Endothelial cell of umbilical vein (primary cell): Measurements from ENCODE around the gene DSCAML1.

Source experiments
- EZH2 ChIP-seq: IDR thresholded peaks from 2 replicates; pipeline ENCODE4 v1.6.1; 2012; ENCODE audit warnings: borderline replicate concordance, low read depth, mild to moderate bottlenecking, moderate library complexity, low read length, inconsistent platforms; ENCODE audit not compliant: severe bottlenecking
- GATA2 ChIP-seq: IDR thresholded peaks from 2 replicates; pipeline ENCODE4 v1.7.0; 2011; ENCODE audit warnings: low read depth, mild to moderate bottlenecking, moderate library complexity, mixed read lengths, low read length; ENCODE audit not compliant: insufficient read length, insufficient read depth
- POLR2A ChIP-seq: IDR thresholded peaks from 2 replicates; pipeline ENCODE4 v1.6.1; 2012; ENCODE audit warnings: low read depth, mild to moderate bottlenecking, control low read depth, low read length
- POLR2AphosphoS5 ChIP-seq: IDR thresholded peaks from 2 replicates; pipeline ENCODE4 v1.6.1; 2012; ENCODE audit warnings: low read depth, mild to moderate bottlenecking, control low read depth, low read length, moderate library complexity; ENCODE audit not compliant: insufficient read depth
- TF ChIP-seq, protein P1 (sequence below): IDR thresholded peaks from 2 replicates; pipeline ENCODE4 v1.6.1; 2011; ENCODE audit not compliant: insufficient read depth, insufficient read length
- TF ChIP-seq, protein P2 (sequence below), 2 donors: IDR thresholded peaks; 1 replicate in 1 of 2; 2 replicates in 1 of 2; pipeline ENCODE4 v1.5.1; 2011; ENCODE audit warnings: low read length in 2 of 2, mild to moderate bottlenecking in 2 of 2, moderate library complexity in 2 of 2, control low read depth in 1 of 2, inconsistent platforms in 1 of 2, low read depth in 1 of 2; ENCODE audit not compliant: insufficient read depth in 1 of 2; ENCODE audit errors: extremely low read depth in 1 of 2

DNA sequence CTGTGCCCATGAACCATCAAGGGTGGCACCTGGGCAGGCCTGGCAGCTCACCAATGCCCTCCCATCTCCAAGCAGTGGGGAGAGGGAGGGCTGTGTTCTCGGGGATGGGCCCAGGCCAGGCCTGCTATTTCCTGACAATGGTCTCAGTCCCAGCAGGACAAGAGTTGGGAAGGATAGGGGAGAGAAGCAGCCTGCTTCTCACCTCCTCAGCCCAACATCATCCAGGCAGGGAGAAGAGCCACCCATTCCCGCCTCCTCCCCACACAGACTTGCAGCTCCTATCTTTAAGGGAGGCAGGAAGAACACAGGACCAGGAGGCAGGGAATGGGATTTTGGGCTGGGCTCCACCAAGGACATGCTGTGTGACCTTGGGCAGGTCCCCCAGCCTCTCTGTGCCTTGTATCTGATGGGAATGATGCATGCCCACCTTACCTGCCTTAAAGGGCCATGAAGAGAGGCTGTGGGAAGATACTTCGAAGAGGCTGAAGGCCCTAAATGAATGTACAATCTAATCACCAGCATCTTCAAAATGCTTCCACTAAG, 108.7 kb downstream of the DSCAML1 start:
- TF ChIP-seq, protein P1, sequence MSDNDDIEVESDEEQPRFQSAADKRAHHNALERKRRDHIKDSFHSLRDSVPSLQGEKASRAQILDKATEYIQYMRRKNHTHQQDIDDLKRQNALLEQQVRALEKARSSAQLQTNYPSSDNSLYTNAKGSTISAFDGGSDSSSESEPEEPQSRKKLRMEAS: no peak
- TF ChIP-seq POLR2AphosphoS5 (no peak), GATA2 (no peak), POLR2A (no peak), EZH2 (no peak)
- TF ChIP-seq, protein P2, sequence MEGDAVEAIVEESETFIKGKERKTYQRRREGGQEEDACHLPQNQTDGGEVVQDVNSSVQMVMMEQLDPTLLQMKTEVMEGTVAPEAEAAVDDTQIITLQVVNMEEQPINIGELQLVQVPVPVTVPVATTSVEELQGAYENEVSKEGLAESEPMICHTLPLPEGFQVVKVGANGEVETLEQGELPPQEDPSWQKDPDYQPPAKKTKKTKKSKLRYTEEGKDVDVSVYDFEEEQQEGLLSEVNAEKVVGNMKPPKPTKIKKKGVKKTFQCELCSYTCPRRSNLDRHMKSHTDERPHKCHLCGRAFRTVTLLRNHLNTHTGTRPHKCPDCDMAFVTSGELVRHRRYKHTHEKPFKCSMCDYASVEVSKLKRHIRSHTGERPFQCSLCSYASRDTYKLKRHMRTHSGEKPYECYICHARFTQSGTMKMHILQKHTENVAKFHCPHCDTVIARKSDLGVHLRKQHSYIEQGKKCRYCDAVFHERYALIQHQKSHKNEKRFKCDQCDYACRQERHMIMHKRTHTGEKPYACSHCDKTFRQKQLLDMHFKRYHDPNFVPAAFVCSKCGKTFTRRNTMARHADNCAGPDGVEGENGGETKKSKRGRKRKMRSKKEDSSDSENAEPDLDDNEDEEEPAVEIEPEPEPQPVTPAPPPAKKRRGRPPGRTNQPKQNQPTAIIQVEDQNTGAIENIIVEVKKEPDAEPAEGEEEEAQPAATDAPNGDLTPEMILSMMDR (IDR thresholded peaks at IDR 0.05; ENCODE audit: extremely low read depth in 1 of 2, insufficient read depth in 1 of 2, low read depth in 1 of 2, low read length in 2 of 2): no peak
